CD4-positive, alpha-beta T cell treated with Interleukin-1 beta for 1 hour (primary cell): ENCODE results near the gene GCK.

Source experiments
- DNase-seq, 2 donors: peaks; one replicate each; pipeline ENCODE4 v3.0.0-alpha.2; 2020 to 2022

Gene GCK

GRCh38 chr7:44189286-44189992 is at the start of gene GCK:
Gene GCK, minus strand, starts transcription at chr7:44189439. Its CDS starts 486 bp downstream, at chr7:44188953.
- no peak for DNase-seq

DNA sequence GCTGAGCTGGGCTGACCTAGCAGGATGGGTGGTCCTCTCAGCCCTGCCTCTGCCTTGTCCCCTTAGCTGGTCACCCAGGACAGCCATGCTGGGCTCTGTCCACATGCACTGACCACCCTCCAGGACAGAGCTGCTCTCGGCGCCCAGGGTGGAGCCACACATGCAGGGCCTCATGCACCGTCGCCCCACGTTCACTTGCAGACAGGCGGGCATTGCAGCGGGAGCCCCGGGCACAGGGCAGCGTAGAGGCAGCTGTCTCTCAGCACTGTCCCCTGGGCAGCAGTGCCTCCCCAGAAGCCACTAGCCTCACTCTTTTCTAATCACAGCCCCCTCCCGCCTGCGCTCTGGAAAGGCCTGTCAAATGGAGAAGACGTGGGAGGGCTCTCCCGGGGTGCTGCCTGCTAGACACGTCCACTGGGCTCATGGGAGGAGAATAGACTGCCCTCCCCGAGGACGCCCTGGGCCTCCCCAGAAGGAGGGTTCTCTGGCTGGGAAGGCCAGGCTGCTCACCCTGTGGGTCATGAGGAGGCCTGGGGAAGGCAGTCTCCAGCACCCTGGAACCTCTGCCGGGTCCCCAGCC is 49.0 kb upstream of the GCK start:
- DNase-seq: no peak

DNA sequence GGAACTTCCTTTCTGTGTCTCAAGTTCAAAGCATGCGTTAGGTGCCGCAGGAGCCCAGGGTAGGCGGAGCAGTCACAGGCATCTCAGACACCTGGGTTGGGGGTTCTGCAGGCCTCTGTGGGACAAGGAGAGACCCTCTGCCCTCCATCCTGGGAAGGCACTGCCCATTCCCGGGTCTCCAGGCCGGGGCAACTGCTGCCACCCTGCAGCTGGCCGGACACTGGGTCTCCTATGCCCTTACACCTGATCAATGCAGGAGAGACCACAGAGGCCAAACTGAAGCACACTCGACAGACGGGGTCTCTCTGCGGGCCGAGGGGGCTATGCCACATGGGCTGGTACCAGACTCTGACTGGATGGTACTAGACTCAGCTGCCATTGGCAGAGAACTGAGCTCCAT is 48.5 kb upstream of the GCK start:
- no peak for DNase-seq

GRCh38 chr7:44236333-44236728 is 47.1 kb upstream of the GCK start:
- DNase-seq: no peak

DNA sequence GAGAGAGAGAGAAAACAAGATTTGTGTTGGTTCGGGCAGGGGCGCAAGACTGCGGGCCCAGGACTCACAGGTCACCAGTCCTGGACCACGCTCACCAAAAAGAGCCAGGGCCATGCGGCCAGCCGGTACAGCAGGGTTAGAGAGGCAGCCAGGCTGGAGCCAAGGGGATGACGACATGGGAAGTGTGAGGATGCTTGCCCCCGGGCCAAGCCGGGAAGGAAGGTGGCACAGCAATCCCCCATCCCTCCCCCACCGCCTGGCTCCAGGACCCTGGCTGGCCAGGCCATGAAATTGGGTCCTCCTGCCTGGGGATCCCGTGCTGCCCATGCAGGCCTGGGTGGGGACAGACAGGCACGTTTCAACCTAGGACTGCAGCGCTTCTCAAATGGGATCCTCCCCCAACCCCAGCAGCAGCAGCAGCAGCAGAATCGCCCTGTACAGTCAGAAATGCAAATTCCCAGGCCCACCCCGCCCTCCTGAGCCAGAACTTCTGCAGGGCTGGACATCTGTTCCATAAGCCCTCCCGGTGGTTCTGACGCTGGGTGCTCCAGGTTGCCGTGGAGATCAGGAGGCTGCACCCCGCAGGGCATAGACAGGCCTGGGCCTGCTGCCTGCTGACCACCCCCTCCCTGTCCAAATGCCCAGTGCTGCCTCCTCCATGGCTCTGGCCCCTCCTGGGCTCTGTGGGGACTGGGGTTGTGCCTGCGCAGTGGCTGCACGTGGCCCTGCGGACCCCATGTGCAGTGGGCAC is 46.5 kb upstream of the GCK start:
- no peak for DNase-seq

DNA sequence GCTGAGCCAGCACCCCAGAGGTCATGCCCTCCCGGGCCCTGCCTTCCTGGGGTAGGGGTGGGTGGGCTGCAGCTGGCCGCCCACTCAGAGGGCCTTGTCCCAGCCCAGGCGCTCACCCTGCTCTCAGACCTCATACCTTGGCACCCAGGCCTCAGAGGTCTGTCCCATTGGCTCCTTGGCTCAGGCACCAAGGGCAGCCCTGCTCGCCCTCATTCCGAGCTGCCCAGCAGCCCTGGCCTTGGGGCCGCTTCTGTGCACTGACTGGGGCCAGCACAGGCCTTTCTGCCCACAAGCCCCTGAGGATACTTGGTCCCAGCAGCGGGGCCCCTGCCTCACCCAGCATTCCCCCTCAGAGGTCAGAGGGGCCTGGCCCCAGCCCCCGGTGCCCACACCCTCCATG is 45.8 kb upstream of the GCK start:
- DNase-seq: no peak

GRCh38 chr7:44232901-44233715 is 43.9 kb upstream of the GCK start:
- DNase-seq: no peak

DNA sequence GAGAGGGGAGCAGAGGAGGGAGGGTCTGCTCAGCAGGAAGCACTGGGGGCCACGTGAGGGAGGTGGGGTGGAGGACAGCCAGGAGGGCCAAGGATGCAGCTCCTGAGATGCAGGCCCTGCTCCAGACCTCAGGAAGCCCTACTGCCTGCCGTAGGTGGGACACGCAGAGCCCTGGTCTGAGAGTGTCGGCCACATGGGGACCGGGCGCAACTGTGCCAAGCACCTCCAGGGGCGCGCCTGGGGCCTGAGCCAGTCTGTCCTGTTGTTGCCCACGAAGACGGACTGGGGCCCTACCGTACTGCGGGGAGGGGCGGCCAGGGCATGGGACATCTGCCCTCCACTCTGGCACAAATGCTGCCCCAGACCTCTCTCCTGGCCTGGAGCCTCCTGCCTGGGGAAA is 43.2 kb upstream of the GCK start:
- DNase-seq: no peak

DNA sequence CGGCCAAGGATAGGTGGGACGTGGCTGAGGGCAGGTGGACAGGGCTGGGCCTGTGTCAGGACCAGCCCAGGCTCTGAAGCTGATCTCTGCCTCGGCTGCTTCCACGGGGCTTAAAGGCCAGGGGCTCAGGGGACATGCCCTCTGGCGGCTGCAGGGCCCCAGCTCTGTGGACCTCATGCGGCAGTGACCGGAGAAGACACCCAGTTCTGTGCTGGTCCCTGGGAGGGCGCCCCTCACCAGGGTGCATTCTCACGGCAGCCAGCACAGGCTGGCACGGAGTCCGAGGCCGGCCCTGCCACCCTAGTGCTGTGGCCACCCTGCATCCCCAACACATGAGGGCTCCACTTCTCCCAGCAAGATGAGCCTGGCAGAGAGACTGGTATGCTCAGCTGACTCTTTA is 41.8 kb upstream of the GCK start:
- no peak for DNase-seq

DNA sequence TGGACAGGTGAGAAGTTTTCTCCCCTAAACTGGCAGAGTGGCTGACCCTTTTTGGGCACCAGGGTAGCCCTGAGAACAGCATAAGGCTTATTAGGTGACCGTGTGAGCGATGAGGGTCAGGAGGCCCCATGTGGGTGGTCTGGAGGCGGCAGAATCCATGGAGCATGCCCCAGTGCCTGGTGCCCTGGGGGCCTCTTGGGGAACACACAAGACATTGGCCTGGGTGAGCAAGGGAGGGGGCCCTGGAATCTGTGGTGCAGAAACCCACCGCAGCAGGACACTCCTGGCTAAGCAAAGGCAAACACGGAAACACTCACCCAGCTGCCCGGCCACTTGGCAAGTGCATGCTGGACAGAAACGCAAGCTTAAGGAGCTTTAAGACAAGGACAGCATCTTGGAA is 41.0 kb upstream of the GCK start:
- DNase-seq: no peak

DNA sequence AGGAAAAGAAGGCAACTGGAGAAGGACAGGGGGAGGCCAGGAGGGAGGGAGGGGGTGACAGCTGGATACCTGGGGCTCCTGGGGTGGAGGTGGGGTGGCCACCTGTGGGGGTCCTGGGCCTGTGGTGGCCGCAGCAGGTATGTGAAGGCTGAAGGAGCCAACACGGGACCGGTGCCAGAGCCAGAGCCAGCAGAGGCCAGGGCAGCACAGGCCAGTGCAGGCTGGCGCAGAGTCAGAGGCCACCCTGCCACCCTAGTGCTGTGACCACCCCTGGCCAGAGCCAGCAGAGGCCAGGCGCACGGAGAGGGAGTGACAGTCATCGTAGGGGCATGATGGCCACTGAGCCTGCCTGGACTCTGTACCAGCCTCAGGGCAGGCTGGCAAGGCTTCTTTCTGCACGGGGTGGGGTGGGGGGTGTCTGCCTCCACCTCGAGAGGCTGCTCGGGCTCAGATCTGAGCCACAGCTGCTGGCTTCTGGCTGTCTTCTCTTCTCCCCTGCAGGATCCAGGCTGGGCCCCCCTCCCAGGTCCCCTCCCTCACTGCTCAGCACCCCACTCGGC is 40.4 kb upstream of the GCK start:
- DNase-seq: no peak

DNA sequence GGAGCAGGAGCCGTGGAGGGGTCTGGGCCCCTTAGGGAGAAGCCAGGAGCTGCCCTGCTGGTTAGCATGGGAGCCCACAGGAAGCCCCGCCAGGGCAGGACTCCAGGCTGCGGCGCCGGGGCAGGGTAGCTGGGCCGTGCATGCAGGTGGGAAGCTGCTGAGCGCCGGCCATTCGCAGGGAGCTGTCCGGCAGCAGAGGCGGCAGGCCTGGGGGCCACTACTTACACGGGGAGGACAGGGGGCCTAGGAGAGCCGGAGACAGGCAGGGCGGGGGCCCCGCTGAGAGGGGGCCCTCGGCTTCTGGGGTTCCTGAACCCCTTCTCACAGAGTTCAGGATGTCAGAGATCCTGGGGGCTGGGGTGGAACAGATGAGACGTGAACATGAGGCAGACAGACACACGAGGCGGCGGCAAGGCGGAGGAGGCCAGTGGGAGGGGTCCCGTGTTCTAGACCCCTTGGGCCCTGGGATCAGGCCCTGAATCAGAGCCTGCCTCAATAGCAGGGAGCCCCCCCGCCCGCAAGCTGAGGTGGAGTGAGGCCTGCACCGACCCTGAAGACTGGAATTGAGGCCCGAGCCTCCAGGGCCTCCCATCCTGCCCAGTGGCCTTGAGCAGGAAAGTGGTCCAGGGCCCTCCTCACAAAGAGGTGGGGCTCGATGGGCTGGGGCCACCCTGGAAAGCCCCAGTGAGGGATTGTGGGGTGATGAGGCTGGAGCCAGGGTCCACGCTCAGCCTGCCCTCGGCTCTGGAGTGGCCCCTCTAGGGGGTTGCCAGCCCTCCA is 39.5 kb upstream of the GCK start:
- DNase-seq: no peak

DNA sequence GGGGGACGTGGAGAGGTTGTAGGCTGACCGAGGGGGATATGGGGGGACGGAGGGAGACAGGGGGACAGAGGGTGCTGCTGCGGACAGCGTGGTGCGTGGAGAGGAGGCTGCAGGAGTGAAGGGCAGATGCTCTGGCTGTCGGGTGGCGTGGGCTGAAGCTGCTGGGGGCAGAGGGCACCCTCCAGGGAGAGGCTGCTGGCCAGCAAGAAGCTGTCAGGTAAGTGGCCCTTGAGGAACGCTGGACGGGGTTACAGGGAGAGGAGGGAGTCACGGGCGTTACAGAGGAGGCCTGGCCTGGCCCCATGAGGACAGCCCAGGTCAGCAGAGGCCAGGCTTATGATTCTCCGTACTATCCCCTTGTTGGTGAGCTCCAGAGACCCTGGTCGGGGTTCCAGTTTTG is 38.7 kb upstream of the GCK start:
- DNase-seq: no peak

GRCh38 chr7:44226396-44226753 is 37.1 kb upstream of the GCK start:
- DNase-seq: no peak

- DNase-seq: no peak
Observed at GRCh38 chr7:44225566-44226395, 36.5 kb upstream of the GCK start.

- DNase-seq: no peak
Observed at GRCh38 chr7:44224974-44225565, 35.8 kb upstream of the GCK start.

DNA sequence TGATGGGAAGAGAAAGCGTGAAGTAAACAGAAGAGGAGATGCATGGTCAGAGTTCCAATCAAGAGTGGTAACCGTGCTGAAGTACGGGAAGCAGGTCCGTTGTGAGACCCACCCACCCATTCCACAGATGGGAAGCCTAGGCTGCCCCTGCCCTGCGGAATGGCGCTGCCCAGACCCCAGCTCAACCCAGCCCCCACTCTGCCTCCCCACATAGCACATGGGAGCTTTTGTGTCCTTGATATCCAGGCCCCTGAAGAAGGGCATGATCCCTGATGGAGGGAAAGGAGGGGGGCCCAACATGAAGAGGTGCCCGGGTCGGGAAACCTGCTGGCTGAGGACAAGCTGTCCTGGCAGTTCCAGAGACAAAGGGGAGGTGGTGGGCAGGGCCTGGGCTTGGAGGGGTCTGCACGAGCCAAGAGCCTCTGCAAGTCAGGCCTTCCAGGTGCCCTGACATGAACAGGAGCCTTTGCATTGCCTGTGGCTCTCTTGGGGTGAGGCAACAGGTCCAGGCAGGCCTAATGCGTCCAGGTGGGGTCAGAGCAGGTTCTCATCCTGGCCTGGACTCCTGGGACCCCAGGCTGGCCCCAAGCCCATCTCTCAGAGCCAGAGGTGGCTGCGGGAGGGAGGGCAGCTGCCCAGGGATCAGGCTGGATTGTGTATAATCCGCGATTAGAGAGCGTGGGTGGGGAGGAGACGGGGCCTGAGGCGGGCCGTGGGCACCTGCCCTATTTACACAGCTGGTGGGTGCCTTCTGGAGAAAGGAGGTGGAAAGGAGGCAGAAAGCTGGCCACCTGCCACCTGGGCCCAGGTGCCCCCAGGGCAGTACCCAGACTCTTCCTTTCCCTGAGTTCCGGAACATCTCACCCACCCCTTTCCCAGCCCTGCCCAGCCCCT is 35.1 kb upstream of the GCK start:
- DNase-seq: no peak

- no peak for DNase-seq
Observed at GRCh38 chr7:44223362-44224079, 34.3 kb upstream of the GCK start.

GRCh38 chr7:44222776-44223261 is 33.6 kb upstream of the GCK start:
- DNase-seq: no peak
